Measurements from ENCODE around the gene SLC2A1.

SLC2A1 gene

DNA sequence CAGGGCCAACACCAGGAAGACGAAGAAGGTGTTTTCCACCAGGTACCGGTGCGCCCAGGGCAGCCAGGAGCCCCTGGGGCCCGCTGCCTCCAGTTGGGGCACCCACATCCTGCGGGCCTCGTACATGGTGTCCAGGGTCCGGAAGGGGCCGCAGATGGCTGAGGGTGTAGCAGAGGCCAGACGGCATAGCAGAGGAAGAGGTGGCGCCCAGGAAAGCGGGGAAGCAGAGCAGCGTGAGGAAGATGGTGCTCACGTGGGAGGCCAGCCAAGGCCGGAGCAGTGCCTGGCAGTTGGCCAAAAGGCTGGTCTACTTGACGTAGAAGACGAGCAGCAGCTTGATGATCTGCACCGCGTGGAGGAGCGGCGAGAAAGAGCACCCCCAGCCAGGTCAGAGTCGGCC, 71.9 kb downstream of the SLC2A1 start:
- no peak for DNase-seq

DNA sequence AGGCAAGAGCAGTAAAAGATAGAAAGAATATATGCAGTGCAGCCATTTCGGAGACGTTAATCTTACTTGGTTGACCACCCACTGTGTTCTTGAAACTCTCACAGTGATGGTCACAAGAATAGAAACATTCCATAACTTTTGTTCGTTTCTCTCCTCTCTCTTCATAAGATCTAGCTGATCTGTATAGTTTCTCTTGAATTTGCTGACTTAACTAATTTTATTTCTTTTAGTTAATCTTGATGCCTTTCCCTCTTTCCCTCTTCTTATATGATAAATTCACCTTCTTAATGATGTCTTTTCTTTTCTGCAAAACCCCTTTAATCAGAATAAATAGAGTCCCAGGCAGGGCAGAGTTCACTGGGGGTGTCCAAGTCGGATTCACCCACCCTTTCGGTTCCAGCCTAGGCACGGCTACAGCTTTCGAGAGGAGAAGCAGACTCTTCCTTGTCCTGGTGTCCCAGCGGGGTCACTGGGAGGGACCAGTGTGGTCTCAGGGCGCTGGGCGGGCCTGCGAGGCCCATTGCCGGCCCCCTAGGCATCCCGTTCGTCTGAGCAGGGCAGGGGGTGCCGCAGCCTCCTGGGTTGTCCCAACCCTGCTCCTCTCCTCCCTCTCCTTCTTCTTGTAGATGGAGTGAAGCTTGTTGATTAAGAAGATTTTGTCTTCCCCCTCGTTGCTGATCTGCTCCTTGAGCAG, 72.5 kb downstream of the SLC2A1 start:
- DNase-seq = no peak

DNA sequence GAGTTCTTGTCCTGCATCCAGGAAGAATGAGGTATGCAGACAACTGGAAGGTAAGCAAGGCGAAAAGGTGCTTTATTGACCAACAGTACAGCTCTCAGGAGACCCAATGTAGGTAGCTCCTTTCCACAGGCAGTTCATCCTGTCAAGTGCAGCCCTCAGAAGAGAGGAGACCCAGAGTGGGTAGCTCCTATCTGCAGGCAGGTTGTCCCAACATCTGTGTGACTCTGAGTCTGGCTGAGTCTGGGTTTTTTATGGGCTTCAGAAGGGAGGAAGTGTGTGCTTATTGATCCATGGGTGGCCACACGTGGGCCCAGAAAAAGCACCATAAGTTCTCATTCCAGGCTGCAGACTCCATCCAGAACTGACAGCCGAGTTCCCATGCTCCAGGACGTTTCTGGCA, 78.3 kb downstream of the SLC2A1 start:
- DNase-seq = no peak

DNA sequence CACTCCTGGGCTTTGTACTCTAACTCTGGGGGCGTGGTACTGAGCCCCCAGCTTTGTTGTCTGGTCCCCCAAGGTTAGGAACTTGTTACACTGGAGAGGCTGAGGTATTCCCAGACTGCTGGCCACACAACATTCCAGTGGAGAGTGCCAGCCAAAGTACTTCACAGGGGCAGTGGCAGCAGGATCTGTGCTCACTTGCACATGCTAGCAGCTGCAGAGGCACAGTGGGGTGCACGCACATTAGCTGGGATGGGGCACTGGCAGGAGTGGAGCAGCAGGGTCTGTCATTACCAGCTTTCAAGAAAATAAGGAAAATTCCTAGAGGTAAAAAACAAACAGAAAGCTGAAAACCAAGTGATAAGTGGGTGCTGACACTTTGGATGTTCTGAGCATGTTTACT, 81.3 kb downstream of the SLC2A1 start:
- no peak for DNase-seq

DNA sequence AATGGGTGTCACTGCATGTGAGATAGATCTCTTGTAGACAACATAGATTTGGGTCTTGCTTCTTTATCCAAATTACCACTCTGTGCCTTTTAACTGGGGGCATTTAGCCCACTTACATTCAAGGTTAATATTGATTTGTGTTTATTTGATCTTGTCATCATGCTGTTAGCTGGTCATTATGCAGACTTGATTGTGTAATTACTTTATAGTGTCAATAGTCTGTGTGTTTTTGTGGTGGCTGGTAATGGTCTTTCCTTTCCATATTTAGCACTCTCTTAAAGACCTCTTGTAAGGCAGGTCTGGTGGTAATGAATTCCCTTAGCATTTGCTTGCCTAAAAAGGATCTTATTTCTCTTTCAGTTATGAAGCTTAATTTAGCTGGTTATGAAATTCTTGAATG, 82.7 kb downstream of the SLC2A1 start:
- no peak for DNase-seq

Measured in 8988T (cell line).